HEK293 (cell line): Measurements from ENCODE around the gene TAS1R1.

Source experiments
- CTCF ChIA-PET: fragments of 350-600 bp; formaldehyde crosslinking; extraction: SDS; loops from one replicate; lab custom pipeline; 2021; ENCODE audit warnings: antibody characterized with exemption; lab: Yijun Ruan, JAX
- POLR2A ChIA-PET: fragments of 300-600 bp; formaldehyde crosslinking; extraction: SDS; loops from one replicate; lab custom pipeline; 2020; ENCODE audit warnings: antibody characterized with exemption, inconsistent platforms; lab: Yijun Ruan, JAX
- H3K27ac ChIP-seq: fragments of 200-500 bp; sonication (Bioruptor generic); 2 replicates; pipeline ENCODE4 v1.5.1; 2014; ENCODE audit warnings: low read depth, low read length, control low read depth, inconsistent platforms; ENCODE audit errors: extremely low read depth
- H3K36me3 ChIP-seq, 2 experiments: fragments of 200-500 bp in 1 of 2; sonication (Bioruptor generic) in 1 of 2; 1 replicate in 1 of 2; 2 replicates in 1 of 2; pipeline ENCODE4 v1.5.1; 2014 to 2017; ENCODE audit warnings: inconsistent platforms in 2 of 2, low read length in 2 of 2; ENCODE audit not compliant: control insufficient read depth in 2 of 2, insufficient read depth in 1 of 2
- H3K4me1 ChIP-seq: fragments of 200-500 bp; sonication (Bioruptor generic); 2 replicates; pipeline ENCODE4 v1.5.1; 2014; ENCODE audit warnings: mild to moderate bottlenecking, low read length, inconsistent platforms; ENCODE audit not compliant: control insufficient read depth, insufficient read depth
- H3K4me3 ChIP-seq: 2 replicates; pipeline ENCODE4 v1.5.1; 2011; ENCODE audit warnings: low read depth, mild to moderate bottlenecking, control low read depth, low read length, moderate library complexity
- H3K9me3 ChIP-seq: fragments of 200-500 bp; sonication (Bioruptor generic); 2 replicates; pipeline ENCODE4 v1.5.1; 2014; ENCODE audit warnings: low read depth, low read length, inconsistent platforms; ENCODE audit not compliant: control insufficient read depth, insufficient read depth
- KLF16 ChIP-seq: fragments of 450-650 bp; formaldehyde crosslinking; IDR thresholded peaks from 2 replicates; pipeline ENCODE4 v1.5.1; 2017; ENCODE audit warnings: missing biosample characterization, missing genetic modification characterization
- KLF8 ChIP-seq: fragments of 450-650 bp; formaldehyde crosslinking; IDR thresholded peaks from 2 replicates; pipeline ENCODE4 v1.5.1; 2016; ENCODE audit warnings: missing biosample characterization, missing genetic modification characterization
- PRDM1 ChIP-seq: fragments of 450-650 bp; formaldehyde crosslinking; IDR thresholded peaks from 2 replicates; pipeline ENCODE4; 2016; ENCODE audit warnings: missing biosample characterization, missing genetic modification characterization
- YY2 ChIP-seq: fragments of 450-650 bp; formaldehyde crosslinking; IDR thresholded peaks from 2 replicates; pipeline ENCODE4 v1.5.1; 2016; ENCODE audit warnings: missing biosample characterization, missing genetic modification characterization
- ZBTB21 ChIP-seq: fragments of 450-650 bp; formaldehyde crosslinking; IDR thresholded peaks from 2 replicates; pipeline ENCODE4 v1.5.1; 2017; ENCODE audit warnings: missing biosample characterization, missing genetic modification characterization
- ZNF112 ChIP-seq: fragments of 450-650 bp; formaldehyde crosslinking; IDR thresholded peaks from 2 replicates; pipeline ENCODE4 v1.5.0; 2017; ENCODE audit warnings: missing biosample characterization, missing genetic modification characterization
- ZNF121 ChIP-seq: fragments of 450-650 bp; formaldehyde crosslinking; IDR thresholded peaks from 2 replicates; pipeline ENCODE4 v1.5.1; 2016; ENCODE audit warnings: missing biosample characterization, missing genetic modification characterization
- ZNF2 ChIP-seq: fragments of 450-650 bp; formaldehyde crosslinking; IDR thresholded peaks from 2 replicates; pipeline ENCODE4 v1.5.1; 2016; ENCODE audit warnings: missing biosample characterization, missing genetic modification characterization
- ZNF391 ChIP-seq: fragments of 450-650 bp; formaldehyde crosslinking; IDR thresholded peaks from 2 replicates; pipeline ENCODE4 v1.5.1; 2016; ENCODE audit warnings: low read depth, missing biosample characterization, missing genetic modification characterization, borderline replicate concordance
- ZNF404 ChIP-seq: fragments of 450-650 bp; formaldehyde crosslinking; IDR thresholded peaks from 2 replicates; pipeline ENCODE4 v1.5.1; 2017; ENCODE audit warnings: missing biosample characterization, missing genetic modification characterization
- ZNF521 ChIP-seq: fragments of 450-650 bp; formaldehyde crosslinking; IDR thresholded peaks from 2 replicates; pipeline ENCODE4 v1.5.1; 2017; ENCODE audit warnings: missing biosample characterization, mild to moderate bottlenecking, missing genetic modification characterization
- ZNF558 ChIP-seq: fragments of 450-650 bp; formaldehyde crosslinking; IDR thresholded peaks from 2 replicates; pipeline ENCODE4 v1.5.1; 2016; ENCODE audit warnings: missing biosample characterization, missing genetic modification characterization
- ZNF658 ChIP-seq: fragments of 450-650 bp; formaldehyde crosslinking; IDR thresholded peaks from 2 replicates; pipeline ENCODE4; 2016; ENCODE audit warnings: missing biosample characterization, missing genetic modification characterization
- ZNF792 ChIP-seq: fragments of 450-650 bp; formaldehyde crosslinking; IDR thresholded peaks from 2 replicates; pipeline ENCODE4 v1.5.1; 2016; ENCODE audit warnings: missing biosample characterization, missing genetic modification characterization
- ZNF830 ChIP-seq: fragments of 450-650 bp; IDR thresholded peaks from 2 replicates; pipeline ENCODE4 v1.5.0; 2018; ENCODE audit warnings: missing biosample characterization, missing genetic modification characterization, low read depth, mild to moderate bottlenecking, moderate library complexity
- TF ChIP-seq, protein P1 (sequence below): fragments of 450-650 bp; formaldehyde crosslinking; IDR thresholded peaks from 2 replicates; pipeline ENCODE4 v1.5.1; 2016; ENCODE audit warnings: missing biosample characterization, missing genetic modification characterization
- TF ChIP-seq, protein P2 (sequence below): fragments of 450-650 bp; formaldehyde crosslinking; IDR thresholded peaks from 2 replicates; pipeline ENCODE4 v1.5.1; 2016; ENCODE audit warnings: missing biosample characterization, missing genetic modification characterization, low read depth
- TF ChIP-seq, protein P3 (sequence below): fragments of 450-650 bp; formaldehyde crosslinking; IDR thresholded peaks from 2 replicates; pipeline ENCODE4 v1.5.1; 2016; ENCODE audit warnings: missing biosample characterization, missing genetic modification characterization
- TF ChIP-seq, protein P4 (sequence below): fragments of 450-650 bp; formaldehyde crosslinking; IDR thresholded peaks from 2 replicates; pipeline ENCODE4 v1.5.1; 2016; ENCODE audit warnings: missing biosample characterization, missing genetic modification characterization
- TF ChIP-seq, protein P5 (sequence below): fragments of 450-650 bp; formaldehyde crosslinking; IDR thresholded peaks from 2 replicates; pipeline ENCODE4 v1.5.1; 2016; ENCODE audit warnings: missing biosample characterization, missing genetic modification characterization, borderline replicate concordance

Gene TAS1R1

DNA sequence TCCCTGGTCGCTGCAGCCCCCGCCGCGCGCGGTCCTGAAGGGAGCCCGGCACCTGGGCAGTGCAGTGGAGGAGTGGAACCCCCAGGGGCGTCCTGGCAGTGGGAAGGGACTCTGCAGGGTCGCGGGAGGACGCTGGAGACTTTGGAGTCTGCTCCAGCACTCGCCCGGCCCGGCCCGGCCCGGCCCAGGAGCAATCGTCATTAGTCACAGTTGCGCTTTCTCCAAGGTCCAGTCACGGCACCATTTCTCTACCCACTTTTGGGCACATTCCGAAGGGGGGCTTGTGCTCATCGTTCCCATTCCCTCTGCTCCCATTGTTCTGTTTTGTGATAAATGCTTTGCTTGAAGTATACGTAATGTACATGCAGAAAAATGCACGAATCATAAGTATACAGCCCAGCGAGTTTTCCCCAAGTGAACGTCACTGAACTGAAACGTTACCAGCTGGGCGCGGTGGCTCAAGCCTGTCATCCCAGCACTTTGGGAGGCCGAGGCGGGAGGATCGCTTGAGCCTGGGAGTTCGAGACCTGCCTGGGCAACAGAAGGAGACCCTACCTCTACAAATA lies 70.6 kb downstream of the TAS1R1 start (continued):
- no peak for TF ChIP-seq ZNF521 (tag by site-specific recombination)
- TF ChIP-seq, protein P1, sequence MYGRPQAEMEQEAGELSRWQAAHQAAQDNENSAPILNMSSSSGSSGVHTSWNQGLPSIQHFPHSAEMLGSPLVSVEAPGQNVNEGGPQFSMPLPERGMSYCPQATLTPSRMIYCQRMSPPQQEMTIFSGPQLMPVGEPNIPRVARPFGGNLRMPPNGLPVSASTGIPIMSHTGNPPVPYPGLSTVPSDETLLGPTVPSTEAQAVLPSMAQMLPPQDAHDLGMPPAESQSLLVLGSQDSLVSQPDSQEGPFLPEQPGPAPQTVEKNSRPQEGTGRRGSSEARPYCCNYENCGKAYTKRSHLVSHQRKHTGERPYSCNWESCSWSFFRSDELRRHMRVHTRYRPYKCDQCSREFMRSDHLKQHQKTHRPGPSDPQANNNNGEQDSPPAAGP (tag by site-specific recombination), result peak; percentile 46; the same call in 1 of the 2 replicates
- TF ChIP-seq, protein P2, sequence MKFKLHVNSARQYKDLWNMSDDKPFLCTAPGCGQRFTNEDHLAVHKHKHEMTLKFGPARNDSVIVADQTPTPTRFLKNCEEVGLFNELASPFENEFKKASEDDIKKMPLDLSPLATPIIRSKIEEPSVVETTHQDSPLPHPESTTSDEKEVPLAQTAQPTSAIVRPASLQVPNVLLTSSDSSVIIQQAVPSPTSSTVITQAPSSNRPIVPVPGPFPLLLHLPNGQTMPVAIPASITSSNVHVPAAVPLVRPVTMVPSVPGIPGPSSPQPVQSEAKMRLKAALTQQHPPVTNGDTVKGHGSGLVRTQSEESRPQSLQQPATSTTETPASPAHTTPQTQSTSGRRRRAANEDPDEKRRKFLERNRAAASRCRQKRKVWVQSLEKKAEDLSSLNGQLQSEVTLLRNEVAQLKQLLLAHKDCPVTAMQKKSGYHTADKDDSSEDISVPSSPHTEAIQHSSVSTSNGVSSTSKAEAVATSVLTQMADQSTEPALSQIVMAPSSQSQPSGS, result 0 out of 2 replicates have a peak, but pooled peaks have one; percentile 43

DNA sequence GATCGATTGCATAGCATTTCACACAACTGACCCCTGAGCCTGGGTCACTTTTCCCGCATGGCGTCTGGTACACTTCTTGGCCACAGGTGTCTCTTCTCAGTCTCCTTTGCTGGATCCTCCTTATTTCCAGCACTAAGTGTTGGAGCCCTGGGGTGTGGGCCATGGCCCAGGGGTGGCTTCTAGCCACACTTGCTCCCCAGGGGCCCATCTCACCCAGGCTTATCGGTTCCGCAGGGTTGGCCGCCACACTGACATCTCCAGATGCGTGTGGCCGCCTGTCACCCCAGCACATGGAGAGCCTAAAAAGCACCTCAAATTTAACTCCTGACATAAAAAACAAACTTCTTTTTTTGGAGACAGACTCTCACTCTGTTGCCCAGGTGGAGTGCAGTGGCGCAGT lies 71.9 kb downstream of the TAS1R1 start:
- no peak for TF ChIP-seq ZNF391
- TF ChIP-seq, protein P3, sequence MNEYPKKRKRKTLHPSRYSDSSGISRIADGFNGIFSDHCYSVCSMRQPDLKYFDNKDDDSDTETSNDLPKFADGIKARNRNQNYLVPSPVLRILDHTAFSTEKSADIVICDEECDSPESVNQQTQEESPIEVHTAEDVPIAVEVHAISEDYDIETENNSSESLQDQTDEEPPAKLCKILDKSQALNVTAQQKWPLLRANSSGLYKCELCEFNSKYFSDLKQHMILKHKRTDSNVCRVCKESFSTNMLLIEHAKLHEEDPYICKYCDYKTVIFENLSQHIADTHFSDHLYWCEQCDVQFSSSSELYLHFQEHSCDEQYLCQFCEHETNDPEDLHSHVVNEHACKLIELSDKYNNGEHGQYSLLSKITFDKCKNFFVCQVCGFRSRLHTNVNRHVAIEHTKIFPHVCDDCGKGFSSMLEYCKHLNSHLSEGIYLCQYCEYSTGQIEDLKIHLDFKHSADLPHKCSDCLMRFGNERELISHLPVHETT (tag by site-specific recombination), result no peak
- no peak for TF ChIP-seq KLF16 (tag by site-specific recombination)
- no peak for TF ChIP-seq ZNF830
- TF ChIP-seq ZNF121 (tag by site-specific recombination), result no peak
- no peak for TF ChIP-seq ZNF112 (tag by site-specific recombination)
- TF ChIP-seq ZNF2, result no peak
- TF ChIP-seq ZNF404, result no peak
- TF ChIP-seq ZNF792 (tag by site-specific recombination), result no peak
- TF ChIP-seq ZBTB21 (tag by site-specific recombination), result no peak
- TF ChIP-seq KLF8 (tag by site-specific recombination), result no peak
- no peak overlapping the region for H3K4me3 ChIP-seq
- H3K9me3 ChIP-seq, result no peaks in the 10 kb centered on the region
- H3K4me1 ChIP-seq, result no peaks in the 10 kb centered on the region
- POLR2A ChIA-PET, result no interaction called here
- no peak overlapping the region for H3K27ac ChIP-seq
- H3K36me3 ChIP-seq, result peaks cover 26 to 78% of the 10 kb centered on the region in 2 experiments; a peak in 2 of 3 replicates
- CTCF ChIA-PET, result interaction anchor here (0.6 to 1.0 kb wide), 2 partner anchors 8 to 69 kb away, joined by 3 to 4 read pairs; no protein-coding TSS in a partner anchor

DNA sequence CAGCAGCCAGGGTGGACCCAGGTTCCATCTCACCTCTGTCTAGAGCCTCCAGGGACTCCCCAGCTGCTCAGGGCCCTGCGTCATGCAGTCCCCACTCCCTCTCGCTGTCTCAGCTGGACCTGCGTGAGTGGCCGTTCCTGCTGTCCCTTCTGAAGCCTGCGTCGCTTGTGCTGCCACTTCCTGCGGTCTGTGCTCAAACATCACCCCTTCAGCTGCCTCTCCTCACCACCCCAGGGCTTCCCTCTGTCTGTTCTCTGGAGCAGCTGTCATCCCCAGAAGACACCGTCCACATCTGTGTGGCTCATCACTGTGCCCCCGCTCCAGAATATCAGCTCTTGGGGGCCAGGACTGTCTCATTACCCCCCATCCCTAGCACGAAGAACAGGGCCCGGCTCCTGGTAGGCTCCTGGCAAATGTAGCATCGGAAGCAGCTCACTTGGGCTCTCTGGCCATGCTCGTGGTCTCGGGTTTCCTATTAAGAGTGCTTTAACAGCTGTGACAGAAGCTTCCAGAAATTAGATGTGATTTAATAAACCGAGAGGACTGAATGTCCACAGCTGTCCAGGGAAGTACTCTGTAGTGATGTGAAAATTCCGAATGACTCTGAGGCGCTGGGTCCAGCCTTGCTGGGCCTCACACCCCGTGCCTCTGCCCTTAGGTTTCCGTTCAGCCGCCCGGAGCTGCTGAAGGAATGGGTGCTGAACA lies 72.9 kb downstream of the TAS1R1 start:
- POLR2A ChIA-PET, result no interaction called here
- H3K9me3 ChIP-seq, result no peaks in the 10 kb centered on the region
- H3K36me3 ChIP-seq, result peaks cover 26 to 78% of the 10 kb centered on the region in 2 experiments; a peak in 2 of 3 replicates
- H3K4me1 ChIP-seq, result no peaks in the 10 kb centered on the region
- CTCF ChIA-PET, result interaction anchor here (0.6 to 1.1 kb wide), 3 partner anchors 18 to 683 kb away, joined by 3 to 6 read pairs (median 3); no protein-coding TSS in a partner anchor
- H3K4me3 ChIP-seq, result no peak overlapping the region
- no peak overlapping the region for H3K27ac ChIP-seq
- TF ChIP-seq, protein P4, sequence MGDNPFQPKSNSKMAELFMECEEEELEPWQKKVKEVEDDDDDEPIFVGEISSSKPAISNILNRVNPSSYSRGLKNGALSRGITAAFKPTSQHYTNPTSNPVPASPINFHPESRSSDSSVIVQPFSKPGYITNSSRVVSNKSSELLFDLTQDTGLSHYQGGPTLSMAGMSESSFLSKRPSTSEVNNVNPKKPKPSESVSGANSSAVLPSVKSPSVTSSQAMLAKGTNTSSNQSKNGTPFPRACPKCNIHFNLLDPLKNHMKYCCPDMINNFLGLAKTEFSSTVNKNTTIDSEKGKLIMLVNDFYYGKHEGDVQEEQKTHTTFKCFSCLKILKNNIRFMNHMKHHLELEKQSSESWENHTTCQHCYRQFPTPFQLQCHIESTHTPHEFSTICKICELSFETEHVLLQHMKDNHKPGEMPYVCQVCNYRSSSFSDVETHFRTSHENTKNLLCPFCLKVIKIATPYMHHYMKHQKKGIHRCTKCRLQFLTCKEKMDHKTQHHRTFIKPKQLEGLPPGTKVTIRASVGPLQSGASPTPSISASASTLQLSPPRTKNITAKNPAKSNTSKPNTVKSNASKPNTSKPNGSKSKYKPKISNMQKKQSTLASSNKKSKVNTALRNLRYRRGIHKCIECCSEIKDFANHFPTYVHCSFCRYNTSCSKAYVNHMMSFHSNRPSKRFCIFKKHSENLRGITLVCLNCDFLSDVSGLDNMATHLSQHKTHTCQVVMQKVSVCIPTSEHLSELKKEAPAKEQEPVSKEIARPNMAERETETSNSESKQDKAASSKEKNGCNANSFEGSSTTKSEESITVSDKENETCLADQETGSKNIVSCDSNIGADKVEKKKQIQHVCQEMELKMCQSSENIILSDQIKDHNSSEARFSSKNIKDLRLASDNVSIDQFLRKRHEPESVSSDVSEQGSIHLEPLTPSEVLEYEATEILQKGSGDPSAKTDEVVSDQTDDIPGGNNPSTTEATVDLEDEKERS (tag by site-specific recombination), result no peak
- TF ChIP-seq PRDM1 (tag by site-specific recombination) (no peak), ZNF558 (tag by site-specific recombination) (no peak), YY2 (tag by site-specific recombination) (no peak), ZNF658 (tag by site-specific recombination) (no peak)
- TF ChIP-seq, protein P5, sequence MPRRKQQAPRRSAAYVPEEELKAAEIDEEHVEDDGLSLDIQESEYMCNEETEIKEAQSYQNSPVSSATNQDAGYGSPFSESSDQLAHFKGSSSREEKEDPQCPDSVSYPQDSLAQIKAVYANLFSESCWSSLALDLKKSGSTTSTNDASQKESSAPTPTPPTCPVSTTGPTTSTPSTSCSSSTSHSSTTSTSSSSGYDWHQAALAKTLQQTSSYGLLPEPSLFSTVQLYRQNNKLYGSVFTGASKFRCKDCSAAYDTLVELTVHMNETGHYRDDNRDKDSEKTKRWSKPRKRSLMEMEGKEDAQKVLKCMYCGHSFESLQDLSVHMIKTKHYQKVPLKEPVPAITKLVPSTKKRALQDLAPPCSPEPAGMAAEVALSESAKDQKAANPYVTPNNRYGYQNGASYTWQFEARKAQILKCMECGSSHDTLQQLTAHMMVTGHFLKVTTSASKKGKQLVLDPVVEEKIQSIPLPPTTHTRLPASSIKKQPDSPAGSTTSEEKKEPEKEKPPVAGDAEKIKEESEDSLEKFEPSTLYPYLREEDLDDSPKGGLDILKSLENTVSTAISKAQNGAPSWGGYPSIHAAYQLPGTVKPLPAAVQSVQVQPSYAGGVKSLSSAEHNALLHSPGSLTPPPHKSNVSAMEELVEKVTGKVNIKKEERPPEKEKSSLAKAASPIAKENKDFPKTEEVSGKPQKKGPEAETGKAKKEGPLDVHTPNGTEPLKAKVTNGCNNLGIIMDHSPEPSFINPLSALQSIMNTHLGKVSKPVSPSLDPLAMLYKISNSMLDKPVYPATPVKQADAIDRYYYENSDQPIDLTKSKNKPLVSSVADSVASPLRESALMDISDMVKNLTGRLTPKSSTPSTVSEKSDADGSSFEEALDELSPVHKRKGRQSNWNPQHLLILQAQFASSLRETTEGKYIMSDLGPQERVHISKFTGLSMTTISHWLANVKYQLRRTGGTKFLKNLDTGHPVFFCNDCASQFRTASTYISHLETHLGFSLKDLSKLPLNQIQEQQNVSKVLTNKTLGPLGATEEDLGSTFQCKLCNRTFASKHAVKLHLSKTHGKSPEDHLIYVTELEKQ (tag by site-specific recombination), result no peak
